HuH-7 (cell line): ENCODE measurements around the gene ACVRL1.

Experiments used
- DNase-seq: peaks from one replicate; pipeline ENCODE4 v3.0.0; 2011; ENCODE audit warnings: low spot score

Gene ACVRL1

GRCh38 chr12:51898937-51899336 is 8.4 kb upstream of the ACVRL1 start:
- DNase-seq: no peak

- no peak for DNase-seq
Observed at GRCh38 chr12:51900323-51900889, 6.9 kb upstream of the ACVRL1 start.

- DNase-seq: no peak
Observed at GRCh38 chr12:51901121-51901817, 6.0 kb upstream of the ACVRL1 start.

GRCh38 chr12:51901881-51902280 is 5.4 kb upstream of the ACVRL1 start:
- DNase-seq: no peak

GRCh38 chr12:51904951-51905470 is 2.3 kb upstream of the ACVRL1 start:
- no peak for DNase-seq

GRCh38 chr12:51905471-51906429 is 1.6 kb upstream of the ACVRL1 start:
- no peak for DNase-seq

GRCh38 chr12:51906430-51907082 is 748 bp upstream of the ACVRL1 start:
- DNase-seq: no peak

GRCh38 chr12:51907856-51908425 is 637 bp downstream of the ACVRL1 start:
- DNase-seq: no peak

GRCh38 chr12:51908876-51909592 is 1.7 kb downstream of the ACVRL1 start:
- no peak for DNase-seq

GRCh38 chr12:51910168-51910567 is 2.9 kb downstream of the ACVRL1 start:
- DNase-seq: no peak

GRCh38 chr12:51910691-51911090 is 3.4 kb downstream of the ACVRL1 start:
- DNase-seq: no peak

- no peak for DNase-seq
Observed at GRCh38 chr12:51911307-51911706, 4.0 kb downstream of the ACVRL1 start.

GRCh38 chr12:51911788-51912711 is 4.7 kb downstream of the ACVRL1 start:
- no peak for DNase-seq

GRCh38 chr12:51913071-51914033 is 6.0 kb downstream of the ACVRL1 start:
- no peak for DNase-seq

- DNase-seq: no peak
Observed at GRCh38 chr12:51914034-51914923, 7.0 kb downstream of the ACVRL1 start.

GRCh38 chr12:51915003-51915625 is 7.8 kb downstream of the ACVRL1 start:
- DNase-seq: no peak

GRCh38 chr12:51915951-51916350 is 8.6 kb downstream of the ACVRL1 start:
- DNase-seq: no peak
